DLD1 (cell line): Measurements from ENCODE around the gene CCL22.

Experiments
- in situ Hi-C: cut with HindIII; loops from 2 replicates; pipeline ENCODE4 v1.10.0; 2017; ENCODE audit warnings: low sequenced_read_pairs

The CCL22 gene

DNA sequence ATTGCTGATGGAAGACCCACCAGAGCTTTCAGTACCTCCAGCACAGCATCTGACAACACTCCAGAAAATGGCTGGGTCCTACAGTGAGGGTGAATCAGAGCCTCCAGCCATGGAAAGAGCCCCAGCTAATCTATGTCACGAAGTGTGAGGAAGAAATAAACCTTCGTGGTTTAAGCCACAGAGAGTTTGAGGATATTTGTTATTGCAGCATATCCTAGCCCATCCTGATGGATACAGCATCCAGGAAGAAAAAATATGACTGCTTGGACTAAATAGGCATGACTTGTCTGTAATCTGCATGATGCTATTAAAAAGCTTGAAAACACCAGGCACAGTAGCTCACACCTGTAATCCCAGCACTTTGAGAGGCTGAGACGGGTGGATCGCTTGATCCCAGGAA lies 32.7 kb downstream of the CCL22 start:
- in situ Hi-C loops, result loop anchor here (10.0 kb wide), 2 partner anchors 46 to 96 kb away; no protein-coding TSS in a partner anchor

DNA sequence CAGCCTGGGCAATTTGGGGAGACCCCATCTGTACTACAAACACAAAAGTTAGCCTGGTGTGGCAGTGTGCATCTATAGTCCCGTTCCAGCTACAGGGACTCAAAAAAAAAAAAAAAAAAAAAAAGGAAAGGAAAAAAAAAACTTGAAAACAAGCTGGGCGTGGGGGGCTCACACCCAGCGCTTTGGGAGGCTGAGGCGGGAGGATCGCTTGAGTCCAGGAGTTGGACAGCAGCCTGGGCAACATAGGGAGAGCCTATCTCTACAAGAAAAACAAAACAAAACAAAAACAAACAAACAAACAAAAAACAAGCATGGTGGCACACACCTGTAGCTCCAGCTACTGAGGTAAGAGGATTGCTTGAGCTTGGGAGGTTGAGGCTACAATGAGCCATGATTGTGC lies 33.1 kb downstream of the CCL22 start:
- in situ Hi-C loops, result loop anchor here (10.0 kb wide), 2 partner anchors 47 to 97 kb away; no protein-coding TSS in a partner anchor

DNA sequence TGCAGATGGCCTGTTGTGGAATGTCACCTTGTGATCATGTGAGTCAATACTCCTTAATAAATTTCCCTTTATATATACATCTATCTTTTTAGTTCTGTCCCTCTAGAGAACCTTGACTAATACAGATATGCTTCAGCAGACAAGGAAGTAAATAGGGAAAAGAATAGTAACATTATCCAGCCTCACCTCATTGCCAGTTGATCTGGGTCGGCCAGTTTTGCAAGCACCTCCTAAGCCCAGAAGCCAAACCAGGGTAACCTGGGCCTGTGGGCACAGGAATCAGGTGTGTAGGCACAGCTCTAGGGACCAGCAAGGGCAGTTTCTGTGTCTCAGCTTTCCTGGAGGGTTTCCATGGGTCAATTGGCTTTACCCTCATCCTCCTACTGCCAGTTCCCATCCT lies 34.1 kb downstream of the CCL22 start:
- in situ Hi-C loops, result loop anchor here (10.0 kb wide), 2 partner anchors 48 to 98 kb away; no protein-coding TSS in a partner anchor

DNA sequence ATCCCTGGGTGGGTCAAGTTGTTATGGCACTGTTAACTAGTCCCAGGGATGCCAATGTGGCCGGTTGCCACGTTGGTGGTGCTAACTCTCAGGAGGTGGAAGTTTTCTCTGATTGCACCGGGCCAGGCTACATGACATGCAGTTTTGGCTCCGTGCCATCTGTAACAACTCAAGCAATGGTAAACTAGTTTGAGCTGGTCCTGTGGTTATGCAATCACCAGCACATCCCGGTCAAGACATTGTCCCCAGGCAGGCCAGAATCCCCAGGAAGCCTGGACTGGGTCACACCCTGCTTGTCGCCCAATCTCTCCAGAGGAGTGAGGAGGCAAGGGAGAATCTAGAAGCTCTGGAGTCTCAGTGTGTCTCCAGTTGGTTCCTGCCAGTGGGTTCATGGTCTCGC lies 35.9 kb downstream of the CCL22 start:
- in situ Hi-C loops, result loop anchor here (10.0 kb wide), 2 partner anchors 50 to 100 kb away; no protein-coding TSS in a partner anchor

DNA sequence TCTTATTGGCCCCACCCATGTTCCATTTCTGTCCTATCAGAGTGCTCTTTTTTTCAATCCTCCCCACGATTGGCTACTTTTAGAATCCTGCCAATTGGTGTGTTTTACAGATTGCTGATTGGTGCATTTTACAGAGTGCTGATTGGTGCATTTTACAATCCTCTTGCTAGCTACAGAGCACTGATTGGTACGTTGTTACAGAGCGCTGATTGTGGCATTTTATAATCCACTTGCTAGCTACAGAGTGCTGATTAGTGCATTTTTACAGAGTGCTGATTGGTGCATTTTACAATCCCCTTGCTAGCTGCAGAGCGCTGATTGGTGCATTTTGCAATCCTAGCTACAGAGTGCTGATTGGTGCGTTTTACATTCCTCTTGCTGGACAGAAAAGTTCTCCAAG lies 36.4 kb downstream of the CCL22 start:
- in situ Hi-C loops, result loop anchor here (10.0 kb wide), 2 partner anchors 50 to 100 kb away; no protein-coding TSS in a partner anchor

DNA sequence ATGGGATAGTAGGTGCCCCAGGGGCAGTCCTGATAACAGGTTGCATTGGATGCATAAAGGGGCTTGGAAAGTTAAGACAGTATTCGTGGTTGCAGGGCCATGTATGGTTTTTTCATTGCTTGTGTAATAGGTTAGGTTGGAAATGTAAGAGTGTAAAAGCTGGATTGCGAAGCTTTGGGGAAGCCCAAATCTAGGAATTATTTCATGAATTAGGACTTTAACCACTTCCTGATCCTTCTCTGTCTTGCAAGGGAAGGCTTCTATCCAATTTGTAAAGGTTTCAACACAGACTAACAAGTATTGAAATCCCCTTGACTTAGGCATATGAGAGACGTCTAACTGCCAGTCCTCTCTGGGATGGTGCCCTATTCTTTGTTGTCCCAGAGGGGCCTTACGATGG lies 38.2 kb downstream of the CCL22 start:
- in situ Hi-C loops, result loop anchor here (10.0 kb wide), 2 partner anchors 52 to 102 kb away; no protein-coding TSS in a partner anchor

DNA sequence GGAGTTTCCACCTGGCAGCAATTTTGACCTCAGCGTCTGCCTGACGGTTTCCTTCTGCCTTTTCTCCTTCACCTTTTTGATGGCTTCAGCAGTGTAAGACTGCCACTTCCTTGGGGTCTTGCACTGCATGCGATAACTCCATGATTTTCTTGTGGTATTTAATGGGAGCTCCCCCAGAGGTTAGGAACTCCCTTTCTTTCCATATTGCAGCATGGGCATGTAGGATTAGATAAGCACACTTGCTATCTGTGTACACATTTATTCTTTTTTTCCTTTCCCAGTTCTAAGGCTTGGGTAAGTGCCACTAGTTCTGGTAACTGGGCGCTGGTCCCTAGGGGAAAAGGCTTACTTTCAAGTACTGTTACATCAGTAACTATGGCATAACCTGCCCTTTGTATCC lies 38.9 kb downstream of the CCL22 start:
- in situ Hi-C loops, result loop anchor here (10.0 kb wide), 2 partner anchors 53 to 103 kb away; no protein-coding TSS in a partner anchor

DNA sequence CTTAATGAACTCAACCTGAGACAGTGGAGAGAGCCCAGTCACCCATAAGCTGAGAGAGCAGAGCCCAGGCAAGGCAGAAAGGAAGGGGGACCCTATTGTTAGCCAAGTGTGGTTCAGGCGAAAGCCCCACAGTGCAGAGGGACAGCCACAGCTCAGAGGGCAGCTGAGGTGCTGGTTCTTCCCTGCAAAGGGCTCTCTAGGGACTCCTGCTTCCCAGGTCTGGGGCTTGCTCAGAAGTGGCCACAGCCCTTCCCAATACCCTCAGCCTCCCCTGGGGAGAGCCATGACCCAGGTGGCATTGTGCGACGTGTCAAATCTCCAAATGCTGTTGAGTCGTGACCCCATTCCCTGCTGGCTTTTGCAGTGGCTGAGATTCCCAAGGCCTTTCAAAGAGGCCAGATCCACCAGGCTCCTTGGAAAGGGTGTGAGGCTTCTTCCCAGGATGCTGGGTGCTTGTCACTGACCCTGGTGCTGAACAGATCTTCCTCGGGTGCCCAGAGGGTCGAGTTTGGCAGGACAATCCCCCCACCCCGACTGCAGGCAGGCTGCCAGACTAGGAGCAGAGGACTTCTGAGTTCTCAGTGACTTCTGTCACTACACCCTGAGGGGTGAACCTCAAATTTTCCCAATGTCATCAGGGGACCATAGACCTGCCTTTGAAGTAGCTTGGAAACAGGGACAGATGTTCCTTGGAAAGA lies 43.5 kb downstream of the CCL22 start:
- in situ Hi-C loops, result no loop called here

DNA sequence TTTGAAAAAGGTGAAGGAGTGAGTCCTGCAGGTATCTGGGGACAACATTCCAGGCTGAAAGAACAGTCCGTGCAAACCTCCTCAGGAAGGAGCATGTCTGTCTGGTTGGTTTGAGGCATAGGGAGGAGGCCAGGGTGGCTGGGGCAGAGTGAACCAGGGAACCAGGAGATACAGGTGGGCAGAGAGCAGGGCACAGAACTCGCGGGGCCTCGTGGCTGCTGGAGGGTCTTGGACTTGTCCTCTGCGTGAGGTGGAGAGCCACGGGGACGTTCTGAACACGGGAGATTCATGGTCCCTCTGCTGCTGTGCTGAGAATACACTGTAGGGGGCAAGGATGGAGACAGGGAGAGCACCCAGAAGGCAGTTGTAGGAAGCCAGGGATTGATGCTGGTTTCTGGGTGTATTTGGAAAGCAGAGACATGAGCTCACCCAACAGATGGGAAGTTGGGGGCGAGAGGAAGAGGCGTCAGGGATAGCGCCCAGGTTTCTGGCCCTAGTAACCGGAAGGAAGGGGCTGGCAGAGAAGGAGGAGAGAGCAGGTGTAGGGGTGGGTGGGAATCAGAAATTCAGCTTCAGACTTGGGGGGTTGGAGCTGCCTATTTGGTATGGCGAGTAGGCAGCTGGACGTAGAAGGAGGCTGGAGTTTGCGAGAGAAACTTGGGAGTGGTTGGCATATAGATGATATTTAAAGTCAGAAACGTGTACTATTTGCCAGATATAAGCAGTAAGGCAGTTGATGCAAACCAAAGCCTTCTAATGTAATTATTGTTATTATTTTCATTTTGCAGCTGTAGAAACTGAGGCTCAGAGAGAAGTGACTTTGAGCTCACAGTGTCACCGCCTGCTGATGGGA lies 45.6 kb downstream of the CCL22 start, which contains the start of gene CCL17:
Gene CCL17 (plus strand): TSS at position 803 of the 853 bp plus-strand sequence. CDS start 9,166 bp downstream, outside the sequence.
- in situ Hi-C loops, result no loop called here

DNA sequence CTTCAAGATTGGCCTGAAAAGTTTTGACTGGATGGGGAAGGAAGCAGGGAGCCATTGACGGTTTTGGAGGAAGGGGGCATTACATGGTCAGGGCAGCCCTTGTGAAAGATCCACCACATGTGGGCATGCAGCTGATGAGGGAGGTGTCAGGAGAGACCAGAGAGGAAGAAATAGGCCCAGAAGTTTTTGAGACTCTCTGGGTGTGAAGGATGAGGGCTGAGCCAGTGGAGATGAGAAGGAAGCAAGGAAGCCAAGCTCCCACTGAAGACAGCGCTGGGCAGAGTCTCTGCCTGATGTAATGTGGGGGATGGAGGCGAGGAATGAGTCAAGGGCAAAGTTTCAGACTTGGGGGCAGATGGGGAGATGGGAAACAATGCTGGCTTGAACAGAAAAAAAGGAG lies 46.5 kb downstream of the CCL22 start:
- in situ Hi-C loops, result no loop called here

DNA sequence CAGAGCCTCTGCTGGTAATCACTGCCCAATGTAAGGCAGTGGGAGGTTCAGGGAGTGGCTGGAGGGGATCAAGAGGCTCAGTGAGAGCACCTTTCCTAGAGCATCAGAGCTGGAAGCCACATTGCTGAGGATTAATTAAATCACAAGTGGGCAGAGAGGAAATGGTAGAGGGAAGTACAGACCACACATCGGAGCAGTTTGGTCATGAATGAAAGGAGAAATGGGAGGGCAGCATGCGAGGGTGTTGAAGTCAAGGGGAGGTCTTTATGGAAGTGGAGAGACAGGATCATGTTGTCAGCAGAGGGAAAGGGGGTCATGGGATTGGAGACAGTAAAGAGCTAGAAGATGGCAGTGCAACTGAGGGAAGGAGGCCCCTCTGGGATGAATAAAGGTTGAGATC lies 48.3 kb downstream of the CCL22 start:
- in situ Hi-C loops, result no loop called here

DNA sequence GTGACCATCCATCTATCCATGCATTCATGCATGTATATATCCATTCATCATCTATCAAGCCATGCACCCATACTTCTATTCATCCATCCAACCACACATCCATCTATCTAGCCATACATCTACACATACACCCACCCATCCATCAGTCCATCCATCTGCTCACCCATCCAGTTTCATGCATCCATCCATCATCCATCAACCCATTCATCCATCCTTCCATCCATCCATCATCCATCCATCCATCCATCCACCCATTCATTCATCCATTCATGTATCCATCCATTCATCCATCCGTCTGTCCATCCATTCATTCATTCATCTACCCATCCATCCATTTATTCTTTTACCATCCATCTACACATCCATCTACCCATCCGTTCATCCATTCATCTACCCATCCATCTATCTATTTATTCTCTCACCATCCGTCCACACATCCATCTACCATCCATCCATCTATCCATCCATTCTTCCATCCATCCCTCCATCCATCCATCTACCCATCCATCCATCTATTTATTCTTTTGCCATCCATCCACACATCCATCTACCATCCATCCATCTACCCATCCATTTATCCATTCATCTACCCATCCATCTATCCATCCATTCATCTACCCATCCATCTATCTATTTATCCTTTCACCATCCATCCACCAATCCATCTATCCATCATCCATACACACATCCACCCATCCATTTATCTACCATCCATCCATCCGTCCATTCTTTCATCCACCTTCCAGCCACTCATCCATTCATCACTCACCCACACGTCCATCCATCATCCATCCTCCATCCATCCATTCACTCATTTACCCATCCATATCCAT lies 49.2 kb downstream of the CCL22 start:
- in situ Hi-C loops, result no loop called here

DNA sequence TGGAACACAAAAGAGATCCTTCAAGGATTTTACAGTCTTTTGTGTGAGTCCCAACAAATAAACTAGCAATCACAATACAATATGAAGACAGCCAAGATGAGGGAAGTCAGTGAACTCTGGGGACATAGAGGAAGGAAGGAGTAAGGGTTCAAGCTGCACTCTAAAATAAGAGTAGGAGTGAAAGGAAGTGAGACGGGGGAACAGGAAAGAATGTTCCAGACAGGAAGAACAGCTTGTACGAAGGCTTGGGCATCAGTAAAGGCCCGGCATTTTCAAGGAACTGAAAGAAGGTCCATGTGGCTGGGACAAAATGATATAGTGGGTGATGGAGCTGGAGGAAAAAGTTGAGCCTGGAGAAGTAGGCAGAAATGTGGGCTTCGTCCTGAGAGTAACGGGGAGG lies 50.5 kb downstream of the CCL22 start:
- in situ Hi-C loops, result no loop called here

DNA sequence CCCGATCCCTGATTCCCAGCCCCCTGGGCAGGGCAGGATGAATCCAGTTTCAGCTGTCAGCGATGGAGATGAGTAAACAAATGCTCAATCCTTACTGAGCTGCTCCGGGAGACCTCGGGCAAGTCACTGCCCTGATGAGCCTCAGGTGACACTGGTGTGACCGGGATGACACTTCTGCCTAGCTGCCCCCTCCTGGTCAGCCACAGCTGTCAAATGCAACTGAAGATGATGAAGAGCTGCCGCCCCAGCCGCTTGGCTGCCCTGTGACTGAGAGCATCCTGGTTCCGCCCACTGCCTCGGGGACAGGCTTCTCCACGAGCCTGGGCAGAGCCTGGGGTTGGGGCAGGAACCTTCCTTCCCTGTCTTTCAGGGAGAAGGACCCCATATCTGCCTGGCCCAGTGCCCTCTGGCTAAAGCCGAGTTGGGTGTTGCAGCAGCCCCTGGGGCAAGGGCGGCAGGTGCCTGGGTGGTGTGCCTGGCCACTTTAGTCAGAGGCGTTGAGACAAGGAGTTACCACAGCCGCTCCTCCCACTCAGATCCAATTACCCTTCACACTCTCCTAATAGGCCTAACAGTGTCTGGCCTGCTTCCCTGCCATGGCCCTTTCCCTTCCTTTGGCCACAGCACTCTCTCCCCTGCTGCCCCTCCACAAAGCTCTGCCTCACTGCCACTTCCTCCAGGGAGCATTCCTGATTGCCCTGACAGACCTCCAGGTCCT lies 51.4 kb downstream of the CCL22 start:
- in situ Hi-C loops, result no loop called here

DNA sequence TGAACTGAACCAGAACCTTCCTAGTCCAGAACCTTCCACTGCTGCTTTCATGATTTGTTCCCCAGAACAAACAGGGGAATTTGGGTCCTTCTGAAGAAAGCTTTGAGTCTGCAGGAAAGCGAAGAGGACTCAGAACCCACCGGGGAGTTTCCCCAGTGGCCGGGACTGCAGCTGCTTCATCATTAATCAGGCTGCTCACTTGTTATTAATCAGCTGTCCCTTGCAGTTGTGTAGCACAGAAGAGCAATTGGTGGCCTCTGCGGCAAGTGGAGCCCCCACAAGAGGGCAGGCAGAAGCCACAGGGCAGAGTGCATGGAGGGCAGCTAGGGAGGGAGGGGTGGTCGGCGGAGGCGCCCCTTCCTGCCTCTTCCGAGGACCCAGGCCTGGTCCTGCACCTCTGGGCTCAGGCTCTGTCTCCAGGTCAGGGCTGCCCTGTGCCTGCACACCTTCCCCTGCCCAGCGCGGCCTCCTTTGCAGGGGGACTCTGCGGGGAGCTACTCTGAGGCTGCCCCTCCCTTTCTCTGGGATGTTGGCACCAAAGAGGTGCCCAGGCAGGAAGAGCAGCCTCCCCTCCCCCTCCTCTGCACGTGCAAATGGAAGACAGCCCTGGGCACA lies 52.9 kb downstream of the CCL22 start:
- in situ Hi-C loops, result no loop called here

DNA sequence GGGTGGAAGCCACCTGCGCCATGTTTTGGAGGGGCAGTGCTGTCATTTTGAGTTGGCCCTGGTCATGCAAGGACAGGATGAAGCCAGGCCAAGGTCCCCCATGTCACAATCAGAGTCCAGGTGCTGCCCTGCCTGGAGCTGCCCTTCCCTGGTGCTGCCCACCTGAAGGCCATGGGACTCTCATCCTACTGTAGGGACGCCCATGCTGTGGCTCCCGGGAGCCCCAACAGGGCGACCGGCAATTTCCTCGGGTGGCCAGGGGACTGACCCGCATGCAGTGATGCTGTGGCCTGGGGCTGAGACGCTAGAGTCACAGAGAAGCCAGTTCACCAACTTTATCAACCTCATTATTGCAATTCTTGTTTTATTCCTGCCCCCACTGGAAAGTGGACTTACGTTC lies 54.0 kb downstream of the CCL22 start:
- in situ Hi-C loops, result no loop called here

DNA sequence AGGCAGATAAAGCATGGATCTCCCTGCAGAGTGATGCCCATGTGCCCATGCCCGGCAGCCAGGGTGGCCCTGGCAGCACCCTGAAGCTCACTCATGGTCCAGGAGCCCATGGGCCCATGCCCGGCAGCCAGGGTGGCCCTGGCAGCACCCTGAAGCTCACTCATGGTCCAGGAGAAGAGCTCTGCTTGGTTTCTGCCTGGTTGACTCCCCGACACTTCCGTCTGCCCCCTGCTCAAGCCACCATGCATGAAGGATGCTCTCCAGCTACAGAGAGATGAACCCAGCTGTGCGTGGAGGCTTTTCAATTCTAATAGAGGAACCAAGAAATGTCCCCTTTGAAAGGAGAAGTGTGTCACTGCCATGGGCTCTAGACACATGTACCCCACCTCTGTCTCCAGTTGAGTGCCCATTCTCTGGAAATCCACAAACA lies 54.7 kb downstream of the CCL22 start:
- in situ Hi-C loops, result no loop called here

DNA sequence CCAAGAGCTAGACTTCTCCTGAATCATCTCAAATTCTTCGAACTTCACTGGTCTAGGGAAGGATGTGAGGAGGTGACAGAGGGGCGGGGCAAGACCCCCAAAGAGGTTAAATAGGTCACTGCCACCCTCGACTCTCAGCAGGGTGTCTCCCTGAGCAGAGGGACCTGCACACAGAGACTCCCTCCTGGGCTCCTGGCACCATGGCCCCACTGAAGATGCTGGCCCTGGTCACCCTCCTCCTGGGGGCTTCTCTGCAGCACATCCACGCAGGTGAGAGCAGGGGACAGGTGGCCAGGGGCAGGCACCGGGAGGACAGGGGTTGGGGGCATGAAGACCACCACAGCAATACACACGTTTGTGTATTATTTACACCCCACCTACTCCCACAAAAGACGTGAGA lies 55.1 kb downstream of the CCL22 start:
- in situ Hi-C loops, result no loop called here
